HepG2 (cell line): ENCODE data around the gene DDIAS. TPM values are rescaled to one million over a fixed set of nuclear protein-coding genes. Genes with fewer than 3 reads are reported as not detected.
A peak's percentile ranks its signal among the peaks of the same experiment; 100 is the strongest.

Experiments
- AGO2 ChIP-seq: fragments of 200-400 bp; formaldehyde crosslinking; optimal IDR thresholded peaks from 2 replicates; pipeline ENCODE3; 2017; ENCODE audit warnings: mild to moderate bottlenecking, low read depth, low read length, moderate library complexity
- EZH2 ChIP-seq: conservative IDR thresholded peaks from 2 replicates; pipeline ENCODE4 v1.6.1; 2012; ENCODE audit warnings: mild to moderate bottlenecking, low read depth, low read length, moderate library complexity
- HOXA3 ChIP-seq: sonication (generic); formaldehyde crosslinking; IDR thresholded peaks from 2 replicates; pipeline ENCODE4 v1.5.0; 2020; ENCODE audit warnings: missing genetic modification reagents
- NCOA1 ChIP-seq: sonication (generic); formaldehyde crosslinking; IDR thresholded peaks from 2 replicates; pipeline ENCODE4 v1.9.0; 2021; ENCODE audit warnings: missing genetic modification reagents
- POGZ ChIP-seq: sonication (generic); formaldehyde crosslinking; IDR thresholded peaks from 2 replicates; pipeline ENCODE4 v1.4.0; 2020; ENCODE audit warnings: mild to moderate bottlenecking, missing genetic modification reagents
- TAF15 ChIP-seq: fragments of 200-400 bp; formaldehyde crosslinking; IDR thresholded peaks from one replicate; pipeline ENCODE4 v1.6.1; 2018; ENCODE audit warnings: mild to moderate bottlenecking, low read depth, low read length; ENCODE audit not compliant: poor library complexity, severe bottlenecking
- ZNF20 ChIP-seq: sonication (generic); formaldehyde crosslinking; IDR thresholded peaks from 2 replicates; pipeline ENCODE4 v1.4.0; 2020; ENCODE audit warnings: mild to moderate bottlenecking, moderate library complexity, missing genetic modification reagents
- ZNF34 ChIP-seq: sonication (generic); formaldehyde crosslinking; IDR thresholded peaks from 2 replicates; pipeline ENCODE4 v1.4.0; 2020; ENCODE audit warnings: mild to moderate bottlenecking, missing genetic modification reagents, borderline replicate concordance
- ZNF468 ChIP-seq: sonication (generic); formaldehyde crosslinking; IDR thresholded peaks from 2 replicates; pipeline ENCODE4 v1.8.0; 2022; ENCODE audit warnings: mild to moderate bottlenecking, moderate library complexity, missing genetic modification reagents
- ZNF563 ChIP-seq: sonication (generic); formaldehyde crosslinking; IDR thresholded peaks from 2 replicates; pipeline ENCODE4 v1.8.0; 2022; ENCODE audit warnings: mild to moderate bottlenecking, moderate library complexity, missing genetic modification reagents
- ZSCAN21 ChIP-seq: sonication (generic); formaldehyde crosslinking; IDR thresholded peaks from 2 replicates; pipeline ENCODE4 v1.8.0; 2022; ENCODE audit warnings: mild to moderate bottlenecking, missing genetic modification reagents, moderate library complexity, borderline replicate concordance
- ZSCAN29 ChIP-seq: sonication (generic); formaldehyde crosslinking; conservative IDR thresholded peaks from 2 replicates; pipeline ENCODE4 v1.4.0; 2020; ENCODE audit warnings: mild to moderate bottlenecking, missing genetic modification reagents
- polyA plus RNA-seq, 8 experiments: library from polyadenylated mRNA; depleted of rRNA in 3 of 8; stranded (reverse) in 7 of 8; unstranded in 1 of 8; fragments of >200 nt; fragmentation: Illumina TruSeq in 4 of 8; extraction: Trizol in 4 of 8; gene quantifications; 2 replicates each; pipeline versions ENCODE4 v1.2.1 to v1.2.3, GENCODE V29; 2011 to 2016; ENCODE audit warnings: low read depth in 4 of 8, missing spikeins in 1 of 8, mixed read lengths in 1 of 8; ENCODE audit not compliant: insufficient read depth in 1 of 8
- total RNA-seq, 5 experiments: library from RNA; depleted of rRNA; stranded (reverse); fragments of >200 nt; fragmentation: Illumina TruSeq; extraction: Trizol; gene quantifications; 2 replicates each; pipeline ENCODE4 v1.2.3, GENCODE V29; 2016; ENCODE audit warnings: low read depth in 1 of 5
- TF ChIP-seq, protein P1 (sequence below): IDR thresholded peaks from 2 replicates; pipeline ENCODE4 v1.6.1; 2016; ENCODE audit warnings: missing compliant biosample characterization, missing genetic modification reagents, borderline replicate concordance
- TF ChIP-seq, protein P2 (sequence below): sonication (generic); formaldehyde crosslinking; IDR thresholded peaks from 2 replicates; pipeline ENCODE4 v1.4.0; 2020; ENCODE audit warnings: mild to moderate bottlenecking, low read depth, missing genetic modification reagents
- TF ChIP-seq, protein P3 (sequence below): sonication (generic); formaldehyde crosslinking; IDR thresholded peaks from 2 replicates; pipeline ENCODE4; 2020; ENCODE audit warnings: missing genetic modification reagents, mild to moderate bottlenecking, borderline replicate concordance
- TF ChIP-seq, protein P4 (sequence below): sonication (generic); formaldehyde crosslinking; IDR thresholded peaks from 2 replicates; pipeline ENCODE4 v1.4.0; 2020; ENCODE audit warnings: missing genetic modification reagents
- TF ChIP-seq, protein P5 (sequence below): sonication (generic); formaldehyde crosslinking; IDR thresholded peaks from 2 replicates; pipeline ENCODE4 v1.5.0; 2020; ENCODE audit warnings: missing genetic modification reagents, mild to moderate bottlenecking, borderline replicate concordance

Gene DDIAS
- total and polyA plus RNA-seq, 2 of the 13 experiments (the other 11 are each of a cell fraction or from before 2014, with no cell fraction given), result 3.5 to 13.0 TPM

DNA sequence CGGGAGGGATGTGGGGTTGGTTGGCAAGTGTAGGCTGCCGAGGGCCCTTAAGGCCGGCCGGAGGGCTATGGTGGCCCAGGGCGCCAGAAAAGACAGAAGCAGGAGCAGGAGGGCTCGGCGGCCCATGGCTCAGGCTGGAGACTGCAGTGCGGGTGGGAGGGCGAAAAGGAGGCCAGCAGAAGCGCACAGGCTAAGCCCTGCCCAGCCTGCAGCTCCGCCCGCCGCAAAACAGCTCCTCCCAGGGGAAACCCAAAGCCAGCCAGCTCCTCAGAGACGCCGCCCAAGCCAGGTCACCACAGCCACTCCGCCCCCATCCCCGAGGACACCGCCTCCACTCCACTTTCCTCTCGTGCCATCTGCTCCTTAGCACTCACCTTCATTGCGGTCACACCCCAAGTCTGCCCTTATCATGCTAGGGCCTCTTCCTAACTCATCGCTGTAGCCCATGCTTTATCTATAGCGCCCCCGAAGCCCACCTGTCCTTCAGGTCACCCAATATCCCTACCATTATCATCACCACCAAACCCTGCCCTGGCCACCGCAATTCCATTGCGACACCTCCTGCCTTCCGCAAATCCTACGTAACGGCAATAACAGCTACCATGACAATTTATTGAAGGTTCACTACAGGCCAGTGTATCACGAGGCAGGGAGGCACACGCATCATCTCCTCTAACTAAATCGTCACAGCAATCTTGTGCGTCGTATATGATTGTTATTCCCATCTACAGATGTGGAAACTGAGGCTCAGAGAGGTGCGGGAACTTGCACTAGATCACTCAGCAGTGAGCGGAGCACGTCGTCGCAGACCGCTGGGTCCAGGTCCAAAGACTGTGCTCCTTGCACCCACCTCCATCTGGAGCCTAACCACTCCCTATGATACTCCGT lies 1.0 kb upstream of the DDIAS start, which contains the start of gene PRCP (continued):
- TF ChIP-seq AGO2 (peak; percentile 33), ZNF563 (CRISPR knock-in tag) (no peak), ZNF20 (CRISPR knock-in tag) (no peak), TAF15 (peak; percentile 89), ZSCAN21 (CRISPR knock-in tag) (peak; percentile 78; the same call in 1 of the 2 replicates), ZNF34 (CRISPR knock-in tag) (0 out of 2 replicates have a peak, but pooled peaks have one; percentile 29), POGZ (CRISPR knock-in tag) (peak; percentile 50; the same call in 1 of the 2 replicates), ZSCAN29 (CRISPR knock-in tag) (no peak), ZNF468 (CRISPR knock-in tag) (no peak), NCOA1 (CRISPR knock-in tag) (no peak), EZH2 (no peak), HOXA3 (CRISPR knock-in tag) (peak; percentile 53; the same call in 1 of the 2 replicates)
- TF ChIP-seq, protein P1, sequence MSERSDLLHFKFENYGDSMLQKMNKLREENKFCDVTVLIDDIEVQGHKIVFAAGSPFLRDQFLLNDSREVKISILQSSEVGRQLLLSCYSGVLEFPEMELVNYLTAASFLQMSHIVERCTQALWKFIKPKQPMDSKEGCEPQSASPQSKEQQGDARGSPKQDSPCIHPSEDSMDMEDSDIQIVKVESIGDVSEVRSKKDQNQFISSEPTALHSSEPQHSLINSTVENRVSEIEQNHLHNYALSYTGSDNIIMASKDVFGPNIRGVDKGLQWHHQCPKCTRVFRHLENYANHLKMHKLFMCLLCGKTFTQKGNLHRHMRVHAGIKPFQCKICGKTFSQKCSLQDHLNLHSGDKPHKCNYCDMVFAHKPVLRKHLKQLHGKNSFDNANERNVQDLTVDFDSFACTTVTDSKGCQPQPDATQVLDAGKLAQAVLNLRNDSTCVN (CRISPR knock-in tag), result no peak
- TF ChIP-seq, protein P2, sequence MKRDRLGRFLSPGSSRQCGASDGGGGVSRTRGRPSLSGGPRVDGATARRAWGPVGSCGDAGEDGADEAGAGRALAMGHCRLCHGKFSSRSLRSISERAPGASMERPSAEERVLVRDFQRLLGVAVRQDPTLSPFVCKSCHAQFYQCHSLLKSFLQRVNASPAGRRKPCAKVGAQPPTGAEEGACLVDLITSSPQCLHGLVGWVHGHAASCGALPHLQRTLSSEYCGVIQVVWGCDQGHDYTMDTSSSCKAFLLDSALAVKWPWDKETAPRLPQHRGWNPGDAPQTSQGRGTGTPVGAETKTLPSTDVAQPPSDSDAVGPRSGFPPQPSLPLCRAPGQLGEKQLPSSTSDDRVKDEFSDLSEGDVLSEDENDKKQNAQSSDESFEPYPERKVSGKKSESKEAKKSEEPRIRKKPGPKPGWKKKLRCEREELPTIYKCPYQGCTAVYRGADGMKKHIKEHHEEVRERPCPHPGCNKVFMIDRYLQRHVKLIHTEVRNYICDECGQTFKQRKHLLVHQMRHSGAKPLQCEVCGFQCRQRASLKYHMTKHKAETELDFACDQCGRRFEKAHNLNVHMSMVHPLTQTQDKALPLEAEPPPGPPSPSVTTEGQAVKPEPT, result no peak
- TF ChIP-seq, protein P3, sequence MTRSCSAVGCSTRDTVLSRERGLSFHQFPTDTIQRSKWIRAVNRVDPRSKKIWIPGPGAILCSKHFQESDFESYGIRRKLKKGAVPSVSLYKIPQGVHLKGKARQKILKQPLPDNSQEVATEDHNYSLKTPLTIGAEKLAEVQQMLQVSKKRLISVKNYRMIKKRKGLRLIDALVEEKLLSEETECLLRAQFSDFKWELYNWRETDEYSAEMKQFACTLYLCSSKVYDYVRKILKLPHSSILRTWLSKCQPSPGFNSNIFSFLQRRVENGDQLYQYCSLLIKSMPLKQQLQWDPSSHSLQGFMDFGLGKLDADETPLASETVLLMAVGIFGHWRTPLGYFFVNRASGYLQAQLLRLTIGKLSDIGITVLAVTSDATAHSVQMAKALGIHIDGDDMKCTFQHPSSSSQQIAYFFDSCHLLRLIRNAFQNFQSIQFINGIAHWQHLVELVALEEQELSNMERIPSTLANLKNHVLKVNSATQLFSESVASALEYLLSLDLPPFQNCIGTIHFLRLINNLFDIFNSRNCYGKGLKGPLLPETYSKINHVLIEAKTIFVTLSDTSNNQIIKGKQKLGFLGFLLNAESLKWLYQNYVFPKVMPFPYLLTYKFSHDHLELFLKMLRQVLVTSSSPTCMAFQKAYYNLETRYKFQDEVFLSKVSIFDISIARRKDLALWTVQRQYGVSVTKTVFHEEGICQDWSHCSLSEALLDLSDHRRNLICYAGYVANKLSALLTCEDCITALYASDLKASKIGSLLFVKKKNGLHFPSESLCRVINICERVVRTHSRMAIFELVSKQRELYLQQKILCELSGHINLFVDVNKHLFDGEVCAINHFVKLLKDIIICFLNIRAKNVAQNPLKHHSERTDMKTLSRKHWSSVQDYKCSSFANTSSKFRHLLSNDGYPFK (CRISPR knock-in tag), result no peak; the same call in 1 of the 2 replicates
- TF ChIP-seq, protein P4, sequence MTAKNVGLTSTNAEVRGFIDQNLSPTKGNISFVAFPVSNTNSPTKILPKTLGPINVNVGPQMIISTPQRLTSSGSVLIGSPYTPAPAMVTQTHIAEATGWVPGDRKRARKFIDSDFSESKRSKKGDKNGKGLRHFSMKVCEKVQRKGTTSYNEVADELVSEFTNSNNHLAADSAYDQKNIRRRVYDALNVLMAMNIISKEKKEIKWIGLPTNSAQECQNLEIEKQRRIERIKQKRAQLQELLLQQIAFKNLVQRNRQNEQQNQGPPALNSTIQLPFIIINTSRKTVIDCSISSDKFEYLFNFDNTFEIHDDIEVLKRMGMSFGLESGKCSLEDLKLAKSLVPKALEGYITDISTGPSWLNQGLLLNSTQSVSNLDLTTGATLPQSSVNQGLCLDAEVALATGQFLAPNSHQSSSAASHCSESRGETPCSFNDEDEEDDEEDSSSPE (CRISPR knock-in tag), result peak; percentile 35; the same call in 1 of the 2 replicates
- TF ChIP-seq, protein P5, sequence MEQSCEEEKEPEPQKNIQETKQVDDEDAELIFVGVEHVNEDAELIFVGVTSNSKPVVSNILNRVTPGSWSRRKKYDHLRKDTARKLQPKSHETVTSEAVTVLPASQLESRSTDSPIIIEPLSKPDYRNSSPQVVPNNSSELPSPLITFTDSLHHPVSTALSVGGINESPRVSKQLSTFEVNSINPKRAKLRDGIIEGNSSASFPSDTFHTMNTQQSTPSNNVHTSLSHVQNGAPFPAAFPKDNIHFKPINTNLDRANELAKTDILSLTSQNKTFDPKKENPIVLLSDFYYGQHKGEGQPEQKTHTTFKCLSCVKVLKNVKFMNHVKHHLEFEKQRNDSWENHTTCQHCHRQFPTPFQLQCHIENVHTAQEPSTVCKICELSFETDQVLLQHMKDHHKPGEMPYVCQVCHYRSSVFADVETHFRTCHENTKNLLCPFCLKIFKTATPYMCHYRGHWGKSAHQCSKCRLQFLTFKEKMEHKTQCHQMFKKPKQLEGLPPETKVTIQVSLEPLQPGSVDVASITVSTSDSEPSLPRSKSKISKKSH (CRISPR knock-in tag), result peak; percentile 30; the same call in 1 of the 2 replicates
